H1 (cell line): ENCODE measurements around the gene DHRS4L2. TPM values are rescaled to one million over a fixed set of nuclear protein-coding genes. Genes with fewer than 3 reads are reported as not detected.

Source experiments
- CTCF ChIA-PET: fragments of 300-600 bp; sonication (Branson Sonifier 250); formaldehyde crosslinking; loops from one replicate; lab custom pipeline; 2021; ENCODE audit not compliant: partially characterized antibody; lab: Charles Lee
- POLR2A ChIA-PET: fragments of 300-600 bp; sonication (Branson Sonifier 250); formaldehyde crosslinking; loops from one replicate; lab custom pipeline; 2021; ENCODE audit warnings: inconsistent platforms; ENCODE audit not compliant: partially characterized antibody; lab: Charles Lee
- DNase-seq, 2 experiments: peaks; one replicate each; pipeline versions ENCODE4 v3.0.0 to v3.0.0-alpha.2; 2010 to 2022; ENCODE audit warnings: low spot score in 2 of 2, low read depth in 1 of 2, mixed read lengths in 1 of 2
- FAIRE-seq: peaks from 2 replicates; lab custom pipeline; 2011; peaks lifted over from hg19 to GRCh38; lab: Jason Lieb, UNC
- H2AFZ ChIP-seq: 2 replicates; pipeline ENCODE4 v1.8.1; 2012; ENCODE audit warnings: low read length, inconsistent platforms
- H2AK5ac ChIP-seq: 2 replicates; pipeline ENCODE4 v1.6.1; 2013; ENCODE audit warnings: low read depth, low read length
- H2BK120ac ChIP-seq: replicated peaks from 2 replicates; pipeline ENCODE3; 2013; ENCODE audit warnings: low read depth, low read length, inconsistent platforms
- H2BK12ac ChIP-seq: 2 replicates; pipeline ENCODE4 v1.6.1; 2013; ENCODE audit warnings: low read depth, low read length
- H2BK15ac ChIP-seq: 2 replicates; pipeline ENCODE4 v1.6.1; 2013; ENCODE audit warnings: low read length
- H2BK20ac ChIP-seq: 2 replicates; pipeline ENCODE4 v1.6.1; 2013; ENCODE audit warnings: low read length
- H2BK5ac ChIP-seq: 2 replicates; pipeline ENCODE4 v1.6.1; 2013; ENCODE audit warnings: low read depth, low read length
- H3K14ac ChIP-seq: 2 replicates; pipeline ENCODE4 v1.6.1; 2013; ENCODE audit warnings: inconsistent platforms; ENCODE audit not compliant: insufficient read length
- H3K18ac ChIP-seq: 2 replicates; pipeline ENCODE4 v1.6.1; 2013; ENCODE audit warnings: low read length; ENCODE audit errors: extremely low read depth
- H3K23ac ChIP-seq: 2 replicates; pipeline ENCODE4 v1.6.1; 2013; ENCODE audit warnings: inconsistent platforms; ENCODE audit not compliant: insufficient read length
- H3K23me2 ChIP-seq: 2 replicates; pipeline ENCODE4 v1.6.1; 2013; ENCODE audit warnings: low read depth, low read length
- H3K27ac ChIP-seq: 2 replicates; pipeline ENCODE4 v1.6.1; 2011; ENCODE audit warnings: low read depth, low read length, inconsistent platforms
- H3K27me3 ChIP-seq, 4 experiments: replicated peaks in 1 of 4; 1 replicate in 1 of 4; 2 replicates in 3 of 4; pipeline versions ENCODE4 v1.6.1 to v1.8.1; 2011 to 2013; ENCODE audit warnings: low read length in 3 of 4, mild to moderate bottlenecking in 3 of 4, inconsistent platforms in 2 of 4, mixed read lengths in 2 of 4, moderate library complexity in 1 of 4; ENCODE audit not compliant: control insufficient read depth in 3 of 4, insufficient read depth in 3 of 4; ENCODE audit errors: extremely low read depth in 1 of 4
- H3K36me3 ChIP-seq, 4 experiments: 2 replicates each; pipeline versions ENCODE4 v1.6.1 to v1.8.1; 2011 to 2013; ENCODE audit warnings: mild to moderate bottlenecking in 4 of 4, low read length in 3 of 4, moderate library complexity in 2 of 4, control low read depth in 1 of 4, inconsistent platforms in 1 of 4; ENCODE audit not compliant: insufficient read depth in 4 of 4, control insufficient read depth in 2 of 4
- H3K4ac ChIP-seq: replicated peaks from 2 replicates; pipeline ENCODE3; 2013; ENCODE audit warnings: low read length, low read depth, mixed read lengths, inconsistent platforms; ENCODE audit not compliant: insufficient read length
- H3K4me1 ChIP-seq, 4 experiments: replicated peaks in 1 of 4; 1 replicate in 1 of 4; 2 replicates in 3 of 4; pipeline versions ENCODE4 v1.6.1 to v1.8.1; 2011 to 2013; ENCODE audit warnings: low read length in 3 of 4, inconsistent platforms in 2 of 4, mixed read lengths in 1 of 4; ENCODE audit not compliant: insufficient read depth in 4 of 4, control insufficient read depth in 3 of 4
- H3K4me2 ChIP-seq, 2 experiments: 2 replicates each; pipeline versions ENCODE4 v1.6.1 to v1.8.1; 2011 to 2013; ENCODE audit warnings: low read depth in 2 of 2, low read length in 2 of 2, control low read depth in 1 of 2, inconsistent platforms in 1 of 2, mild to moderate bottlenecking in 1 of 2; ENCODE audit not compliant: insufficient read depth in 1 of 2
- H3K4me3 ChIP-seq, 4 experiments: fragments of 200-600, 300-600 bp in 1 of 4; sonication (generic), shearing (Covaris generic), sonication (Bioruptor Twin) in 1 of 4; 2 replicates each; pipeline versions ENCODE4 v1.5.1 to v1.8.1; 2011 to 2016; ENCODE audit warnings: low read length in 4 of 4, low read depth in 3 of 4, control low read depth in 2 of 4, inconsistent platforms in 2 of 4, mild to moderate bottlenecking in 2 of 4, mixed read lengths in 1 of 4, moderate library complexity in 1 of 4; ENCODE audit not compliant: insufficient read depth in 2 of 4; ENCODE audit errors: extremely low read depth in 1 of 4
- H3K56ac ChIP-seq: replicated peaks from 2 replicates; pipeline ENCODE3; 2013; ENCODE audit warnings: low read depth, mild to moderate bottlenecking, mixed read lengths, low read length, inconsistent platforms; ENCODE audit not compliant: insufficient read length
- H3K79me1 ChIP-seq: 2 replicates; pipeline ENCODE4 v1.6.1; 2013; ENCODE audit warnings: low read depth, low read length, control low read depth
- H3K79me2 ChIP-seq, 2 experiments: 2 replicates each; pipeline versions ENCODE4 v1.6.1 to v1.8.1; 2012 to 2013; ENCODE audit warnings: low read length in 2 of 2, mild to moderate bottlenecking in 2 of 2, inconsistent platforms in 1 of 2; ENCODE audit not compliant: insufficient read depth in 2 of 2, control insufficient read depth in 1 of 2
- H3K9ac ChIP-seq, 4 experiments: replicated peaks in 1 of 4; 1 replicate in 1 of 4; 2 replicates in 3 of 4; pipeline versions ENCODE4 v1.6.1 to v1.8.1; 2011 to 2013; ENCODE audit warnings: low read depth in 3 of 4, low read length in 3 of 4, control low read depth in 2 of 4, mild to moderate bottlenecking in 2 of 4, moderate library complexity in 2 of 4, inconsistent platforms in 1 of 4; ENCODE audit errors: extremely low read depth in 1 of 4
- H3K9me3 ChIP-seq, 2 experiments: 2 replicates each; pipeline versions ENCODE4 v1.6.1 to v1.8.1; 2012 to 2013; ENCODE audit warnings: mild to moderate bottlenecking in 2 of 2, moderate library complexity in 2 of 2, control low read depth in 1 of 2, inconsistent platforms in 1 of 2, low read depth in 1 of 2, low read length in 1 of 2, mixed read lengths in 1 of 2; ENCODE audit not compliant: insufficient read depth in 2 of 2
- H4K20me1 ChIP-seq, 2 experiments: replicated peaks in 1 of 2; 2 replicates each; pipeline versions ENCODE3 to v1.8.1; 2011 to 2013; ENCODE audit warnings: inconsistent platforms in 2 of 2, low read length in 2 of 2, mild to moderate bottlenecking in 1 of 2; ENCODE audit not compliant: insufficient read depth in 2 of 2, control insufficient read depth in 1 of 2
- H4K5ac ChIP-seq: 2 replicates; pipeline ENCODE4 v1.6.1; 2013; ENCODE audit warnings: low read length, low read depth, mixed read lengths, inconsistent platforms; ENCODE audit not compliant: insufficient read length
- H4K8ac ChIP-seq: 2 replicates; pipeline ENCODE4 v1.8.0; 2013; ENCODE audit warnings: mild to moderate bottlenecking, moderate library complexity, low read length, inconsistent platforms; ENCODE audit not compliant: insufficient read depth; ENCODE audit errors: extremely low read depth
- H4K91ac ChIP-seq: replicated peaks from 2 replicates; pipeline ENCODE3; 2013; ENCODE audit warnings: low read length, mixed read lengths, inconsistent platforms; ENCODE audit not compliant: insufficient read length
- ASH2L ChIP-seq: fragments of 200-600, 300-600 bp; sonication (generic); IDR thresholded peaks from one replicate; pipeline ENCODE4 v1.7.1; 2017; ENCODE audit warnings: low read length
- ATF3 ChIP-seq: IDR thresholded peaks from 2 replicates; pipeline ENCODE4 v1.6.1; 2011; ENCODE audit warnings: low read depth, mild to moderate bottlenecking, low read length; ENCODE audit not compliant: insufficient read depth
- BCL11A ChIP-seq, 2 experiments: IDR thresholded peaks; one replicate each; pipeline ENCODE4 v1.6.1; 2011; ENCODE audit warnings: low read depth in 2 of 2, low read length in 2 of 2, mild to moderate bottlenecking in 2 of 2
- CBX5 ChIP-seq: fragments of 300-800, 300-1000 bp; sonication (generic); IDR thresholded peaks from 2 replicates; pipeline ENCODE4 v1.7.1; 2016; ENCODE audit warnings: antibody characterized with exemption, low read length, low read depth
- CHD1 ChIP-seq: IDR thresholded peaks from 2 replicates; pipeline ENCODE4 v1.6.1; 2012; ENCODE audit warnings: low read depth, low read length, improper control_type of control experiment
- CTBP2 ChIP-seq: IDR thresholded peaks from 2 replicates; pipeline ENCODE4 v1.7.0; 2011; ENCODE audit warnings: borderline replicate concordance, mild to moderate bottlenecking, moderate library complexity, mixed read lengths, low read length; ENCODE audit not compliant: insufficient read depth, insufficient read length
- CTCF ChIP-seq, 3 experiments: IDR thresholded peaks; 1 replicate in 2 of 3; 2 replicates in 1 of 3; pipeline versions ENCODE4 v1.5.1 to v1.6.1; 2011; ENCODE audit warnings: low read length in 3 of 3, mild to moderate bottlenecking in 3 of 3, inconsistent platforms in 2 of 3, low read depth in 1 of 3, moderate library complexity in 1 of 3; ENCODE audit not compliant: insufficient read depth in 1 of 3; ENCODE audit errors: control extremely low read depth in 1 of 3
- EGR1 ChIP-seq: IDR thresholded peaks from 2 replicates; pipeline ENCODE4 v1.6.1; 2011; ENCODE audit warnings: low read depth, low read length, borderline replicate concordance
- GABPA ChIP-seq: IDR thresholded peaks from 2 replicates; pipeline ENCODE4 v1.6.1; 2011; ENCODE audit warnings: mild to moderate bottlenecking, low read length, moderate library complexity, borderline replicate concordance; ENCODE audit not compliant: insufficient read depth
- MAX ChIP-seq: IDR thresholded peaks from 2 replicates; pipeline ENCODE4 v1.6.1; 2012; ENCODE audit warnings: inconsistent platforms
- TBP ChIP-seq: IDR thresholded peaks from 2 replicates; pipeline ENCODE4 v1.6.1; 2011; ENCODE audit warnings: low read depth, low read length, improper control_type of control experiment
- WGBS, 2 experiments: shearing (Covaris generic) in 1 of 2; methylation state at CpG; one replicate each; pipeline versions ENCODE4 v1.1.6 to v1.1.7; 2013 to 2015; ENCODE audit warnings: low lambda C conversion rate in 2 of 2, mixed read lengths in 2 of 2, inconsistent platforms in 1 of 2, low coverage in 1 of 2, missing lambda C conversion rate in 1 of 2; ENCODE audit not compliant: insufficient replicate concordance in 2 of 2, insufficient coverage in 1 of 2, insufficient read length in 1 of 2; ENCODE audit errors: extremely low coverage in 1 of 2, missing lambda C conversion rate in 1 of 2; 5-methylcytosine and 5-hydroxymethylcytosine counted together
- polyA plus RNA-seq, 7 experiments: library from polyadenylated mRNA; depleted of rRNA in 3 of 7; stranded (reverse) in 5 of 7; unstranded in 2 of 7; fragments of >200 nt in 5 of 7; fragments of 200-250 nt in 2 of 7; gene quantifications; 1 replicate in 5 of 7; 2 replicates in 1 of 7; 4 replicates in 1 of 7; pipeline versions ENCODE4 v1.2.1 to v1.2.3, GENCODE V29; 2011 to 2013; ENCODE audit warnings: missing spikeins in 2 of 7, mixed read lengths in 2 of 7
- total RNA-seq: library from RNA; stranded (reverse); fragmentation: NEBNext Ultra II Directional; extraction: Animal tissue kit (Norgen Biotek cat#: 25700); gene quantifications from 2 replicates; pipeline ENCODE4 v1.2.1, GENCODE V29; 2021

Gene DHRS4L2
- total and polyA plus RNA-seq, 2 of the 8 experiments (the other 6 are each of a cell fraction or from before 2014, with no cell fraction given): 12.3 to 15.4 TPM

- no peak overlapping the region for H2BK12ac ChIP-seq
- H2BK5ac ChIP-seq: no peak overlapping the region
- no peaks in the 10 kb centered on the region for H3K36me3 ChIP-seq
- no peak overlapping the region for H4K91ac ChIP-seq
- H3K56ac ChIP-seq: no peak overlapping the region
- H2BK120ac ChIP-seq: no peak overlapping the region
- no peak for FAIRE-seq
- CTCF ChIA-PET: interaction anchor here (0.8 to 1.3 kb wide), 3 partner anchors 9 to 277 kb away, joined by 4 to 5 read pairs (median 5); no protein-coding TSS in a partner anchor
- no peak overlapping the region for H2BK15ac ChIP-seq
- H2AFZ ChIP-seq: no peak overlapping the region
- no peak overlapping the region for H3K18ac ChIP-seq
- H2AK5ac ChIP-seq: no peak overlapping the region
- H4K8ac ChIP-seq: no peak overlapping the region
- H3K9me3 ChIP-seq: no peaks in the 10 kb centered on the region
- H4K20me1 ChIP-seq: no peaks in the 10 kb centered on the region
- H3K4me3 ChIP-seq: no peak overlapping the region
- H3K4ac ChIP-seq: no peak overlapping the region
- 94% methylated on average over 7 of the region's 7 CpGs; no CpG with 5 or more reads in 1 of the 2 experiments for WGBS, 2 experiments
- H3K9ac ChIP-seq: no peak overlapping the region
- H3K4me2 ChIP-seq: no peak overlapping the region
- no peak for DNase-seq
- POLR2A ChIA-PET: no interaction called here
- no peaks in the 10 kb centered on the region for H3K79me2 ChIP-seq
- no peak overlapping the region for H3K27ac ChIP-seq
- no peak overlapping the region for H4K5ac ChIP-seq
- no peaks in the 10 kb centered on the region for H3K79me1 ChIP-seq
- no peaks in the 10 kb centered on the region for H3K23me2 ChIP-seq
- H3K14ac ChIP-seq: no peak overlapping the region
- H2BK20ac ChIP-seq: no peak overlapping the region
- H3K23ac ChIP-seq: no peak overlapping the region
- H3K27me3 ChIP-seq: no peaks in the 10 kb centered on the region
- H3K4me1 ChIP-seq: no peaks in the 10 kb centered on the region; a peak in 1 of 7 replicates
- TF ChIP-seq MAX: no peak
- TF ChIP-seq CTCF (IDR thresholded peaks at IDR 0.05; ENCODE audit: control extremely low read depth in 1 of 3, insufficient read depth in 1 of 3, low read depth in 1 of 3, low read length in 3 of 3): no peak
- TF ChIP-seq CHD1: no peak
- no peak for TF ChIP-seq CBX5
- TF ChIP-seq TBP: no peak
- no peak for TF ChIP-seq ASH2L
- TF ChIP-seq BCL11A (IDR thresholded peaks at IDR 0.05; ENCODE audit: low read depth in 2 of 2, low read length in 2 of 2): no peak
- no peak for TF ChIP-seq ATF3
- no peak for TF ChIP-seq GABPA
- TF ChIP-seq CTBP2: no peak
- no peak for TF ChIP-seq EGR1
These were observed 46.1 kb upstream of the DHRS4L2 start for GRCh38 chr14:23942587-23942986.
